Tibial artery (tissue), 4 donors: ENCODE results near the gene SLC6A9.

Experiments used
- DNase-seq, 2 donors: peaks; one replicate each; pipeline ENCODE4 v3.0.0-alpha.2; 2019
- H3K27ac ChIP-seq, 2 donors: fragments of 200-600 bp; sonication (generic) in 1 of 2; 1 replicate in 1 of 2; 2 replicates in 1 of 2; pipeline ENCODE4 v1.5.1; 2018 to 2019; ENCODE audit warnings: mild to moderate bottlenecking in 1 of 2
- H3K27me3 ChIP-seq, 2 donors: fragments of 200-600 bp; sonication (generic) in 1 of 2; one replicate each; pipeline versions ENCODE4 v1.5.1 to v1.6.0; 2016 to 2019
- H3K36me3 ChIP-seq, 3 donors: fragments of 200-600 bp; sonication (generic) in 2 of 3; one replicate each; pipeline ENCODE4 v1.5.1; 2016 to 2019; ENCODE audit warnings: mild to moderate bottlenecking in 2 of 3
- H3K4me1 ChIP-seq, 4 donors: fragments of 200-600 bp; sonication (generic) in 2 of 4; 1 replicate in 3 of 4; 2 replicates in 1 of 4; pipeline ENCODE4 v1.5.1; 2016 to 2019
- H3K4me3 ChIP-seq, 2 donors: fragments of 200-600 bp; sonication (generic) in 1 of 2; 1 replicate in 1 of 2; 2 replicates in 1 of 2; pipeline ENCODE4 v1.5.1; 2018 to 2019; ENCODE audit warnings: mild to moderate bottlenecking in 2 of 2
- H3K9me3 ChIP-seq, 3 donors: fragments of 200-600 bp; sonication (generic) in 1 of 3; one replicate each; pipeline ENCODE4 v1.5.1; 2016 to 2019
- CTCF ChIP-seq, 2 experiments: fragments of 200-600 bp in 1 of 2; fragments of 450-650 bp in 1 of 2; IDR thresholded peaks; one replicate each; pipeline ENCODE4 v1.5.1; 2017 to 2019; ENCODE audit warnings: antibody characterized with exemption in 2 of 2, mild to moderate bottlenecking in 1 of 2, moderate library complexity in 1 of 2
- intact Hi-C: fragments of 100-400 bp; cut with DNase I; formaldehyde crosslinking; loops from one replicate; pipeline ENCODE4 v1.15.0; 2023; ENCODE audit warnings: low total_unique reads

The SLC6A9 gene

GRCh38 chr1:43982241-43982640 is 49.0 kb downstream of the SLC6A9 start:
- Histone ChIP-seq H3K4me1 (peaks cover 0 to 30% (median 20%) of the 10 kb centered on the region in 4 donors), H3K27me3 (no peaks in the 10 kb centered on the region), H3K9me3 (no peaks in the 10 kb centered on the region), H3K4me3 (no peak overlapping the region), H3K36me3 (peaks cover 3 to 36% (median 11%) of the 10 kb centered on the region in 3 donors), H3K27ac (no peak overlapping the region)
- no peak for DNase-seq
- intact Hi-C loops, result no loop called here
- TF ChIP-seq CTCF (IDR thresholded peaks at IDR 0.05), result no peak

GRCh38 chr1:43981636-43982035 is 49.6 kb downstream of the SLC6A9 start:
- Histone ChIP-seq H3K27ac (no peak overlapping the region), H3K4me1 (peaks cover 0 to 36% (median 26%) of the 10 kb centered on the region in 4 donors), H3K9me3 (no peaks in the 10 kb centered on the region), H3K36me3 (peaks cover 9 to 42% (median 17%) of the 10 kb centered on the region in 3 donors), H3K27me3 (no peaks in the 10 kb centered on the region), H3K4me3 (no peak overlapping the region)
- intact Hi-C loops, result no loop called here
- TF ChIP-seq CTCF (IDR thresholded peaks at IDR 0.05), result no peak
- DNase-seq, result no peak

- H3K4me1 ChIP-seq, result peaks cover 0 to 42% (median 31%) of the 10 kb centered on the region in 4 donors
- no peak overlapping the region for H3K4me3 ChIP-seq
- TF ChIP-seq CTCF (IDR thresholded peaks at IDR 0.05), result no peak
- peaks cover 12 to 46% (median 21%) of the 10 kb centered on the region in 3 donors for H3K36me3 ChIP-seq
- no peak for DNase-seq
- no peak overlapping the region for H3K27ac ChIP-seq
- H3K9me3 ChIP-seq, result no peaks in the 10 kb centered on the region
- intact Hi-C loops, result no loop called here
- no peaks in the 10 kb centered on the region for H3K27me3 ChIP-seq
Observed at GRCh38 chr1:43981135-43981491, 50.1 kb downstream of the SLC6A9 start.

GRCh38 chr1:43980255-43981134 is 50.8 kb downstream of the SLC6A9 start:
- no peaks in the 10 kb centered on the region for H3K9me3 ChIP-seq
- peaks cover 0 to 48% (median 37%) of the 10 kb centered on the region in 4 donors for H3K4me1 ChIP-seq
- H3K36me3 ChIP-seq, result peaks cover 12 to 40% (median 21%) of the 10 kb centered on the region in 3 donors
- no peak for TF ChIP-seq CTCF (IDR thresholded peaks at IDR 0.05)
- DNase-seq, result no peak
- peak overlapping the region; percentile 64 to 93 for H3K4me3 ChIP-seq
- intact Hi-C loops, result no loop called here
- no peaks in the 10 kb centered on the region for H3K27me3 ChIP-seq
- peak overlapping the region; percentile 63 to 74 for H3K27ac ChIP-seq

- DNase-seq, result peak in 1 of 2 donors; percentile 74
- no peaks in the 10 kb centered on the region for H3K9me3 ChIP-seq
- H3K36me3 ChIP-seq, result peaks cover 12 to 32% (median 16%) of the 10 kb centered on the region in 3 donors
- H3K27me3 ChIP-seq, result no peaks in the 10 kb centered on the region
- H3K27ac ChIP-seq, result peak overlapping the region; percentile 63 to 74
- H3K4me1 ChIP-seq, result peaks cover 0 to 50% (median 40%) of the 10 kb centered on the region in 4 donors
- intact Hi-C loops, result no loop called here
- TF ChIP-seq CTCF (IDR thresholded peaks at IDR 0.05), result no peak
- H3K4me3 ChIP-seq, result peak overlapping the region; percentile 64 to 93
Observed at GRCh38 chr1:43979528-43980254, 51.6 kb downstream of the SLC6A9 start.
